ENCODE results near the gene CCDC14.

CCDC14 gene

GRCh38 chr3:123936400-123936799 is 24.6 kb downstream of the CCDC14 start:
- Histone ChIP-seq H2AFZ (ENCODE audit: low read length) (no peak overlapping the region), H3K4me1 (ENCODE audit: insufficient read depth, low read length, poor library complexity, severe bottlenecking) (peaks cover 18% of the 10 kb centered on the region), H3K79me2 (ENCODE audit: insufficient read depth, low read length) (no peaks in the 10 kb centered on the region), H3K9me3 (ENCODE audit: insufficient read depth, low read depth, low read length) (no peaks in the 10 kb centered on the region), H3K27me3 (ENCODE audit: insufficient read depth, low read length, poor library complexity, severe bottlenecking) (no peaks in the 10 kb centered on the region), H3K9ac (ENCODE audit: low read depth, low read length, poor library complexity, severe bottlenecking) (no peak overlapping the region), H4K20me1 (ENCODE audit: insufficient read depth, low read length, poor library complexity, severe bottlenecking) (no peaks in the 10 kb centered on the region), H3K36me3 (ENCODE audit: insufficient read depth, low read length) (peaks cover 17% of the 10 kb centered on the region; the same call in 1 of the 2 replicates), H3F3A (ENCODE audit: low read depth) (no peaks in the 10 kb centered on the region), H3K9me2 (replicated peaks; ENCODE audit: low read depth, low read length) (no peaks in the 10 kb centered on the region), H3K4me3 (ENCODE audit: low read length, poor library complexity, severe bottlenecking) (no peak overlapping the region), H3K4me2 (ENCODE audit: low read depth, low read length, poor library complexity, severe bottlenecking) (no peak overlapping the region)
- no peak for TF ChIP-seq EZH2phosphoT487 (IDR thresholded peaks at IDR 0.05; ENCODE audit: borderline replicate concordance)

- no peak overlapping the region for H3K9ac ChIP-seq (ENCODE audit: low read depth, low read length, poor library complexity, severe bottlenecking)
- no peak overlapping the region for H3K4me3 ChIP-seq (ENCODE audit: low read length, poor library complexity, severe bottlenecking)
- no peaks in the 10 kb centered on the region for H4K20me1 ChIP-seq (ENCODE audit: insufficient read depth, low read length, poor library complexity, severe bottlenecking)
- peaks cover 23% of the 10 kb centered on the region; the same call in 1 of the 2 replicates for H3K36me3 ChIP-seq (ENCODE audit: insufficient read depth, low read length)
- no peak overlapping the region for H3K4me2 ChIP-seq (ENCODE audit: low read depth, low read length, poor library complexity, severe bottlenecking)
- H3K27me3 ChIP-seq (ENCODE audit: insufficient read depth, low read length, poor library complexity, severe bottlenecking) = no peaks in the 10 kb centered on the region
- peaks cover 12% of the 10 kb centered on the region for H3K4me1 ChIP-seq (ENCODE audit: insufficient read depth, low read length, poor library complexity, severe bottlenecking)
- no peaks in the 10 kb centered on the region for H3K9me3 ChIP-seq (ENCODE audit: insufficient read depth, low read depth, low read length)
- TF ChIP-seq, protein P1, sequence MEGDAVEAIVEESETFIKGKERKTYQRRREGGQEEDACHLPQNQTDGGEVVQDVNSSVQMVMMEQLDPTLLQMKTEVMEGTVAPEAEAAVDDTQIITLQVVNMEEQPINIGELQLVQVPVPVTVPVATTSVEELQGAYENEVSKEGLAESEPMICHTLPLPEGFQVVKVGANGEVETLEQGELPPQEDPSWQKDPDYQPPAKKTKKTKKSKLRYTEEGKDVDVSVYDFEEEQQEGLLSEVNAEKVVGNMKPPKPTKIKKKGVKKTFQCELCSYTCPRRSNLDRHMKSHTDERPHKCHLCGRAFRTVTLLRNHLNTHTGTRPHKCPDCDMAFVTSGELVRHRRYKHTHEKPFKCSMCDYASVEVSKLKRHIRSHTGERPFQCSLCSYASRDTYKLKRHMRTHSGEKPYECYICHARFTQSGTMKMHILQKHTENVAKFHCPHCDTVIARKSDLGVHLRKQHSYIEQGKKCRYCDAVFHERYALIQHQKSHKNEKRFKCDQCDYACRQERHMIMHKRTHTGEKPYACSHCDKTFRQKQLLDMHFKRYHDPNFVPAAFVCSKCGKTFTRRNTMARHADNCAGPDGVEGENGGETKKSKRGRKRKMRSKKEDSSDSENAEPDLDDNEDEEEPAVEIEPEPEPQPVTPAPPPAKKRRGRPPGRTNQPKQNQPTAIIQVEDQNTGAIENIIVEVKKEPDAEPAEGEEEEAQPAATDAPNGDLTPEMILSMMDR (conservative IDR thresholded peaks at IDR 0.05; ENCODE audit: low read length) = no peak
- TF ChIP-seq EZH2phosphoT487 (IDR thresholded peaks at IDR 0.05; ENCODE audit: borderline replicate concordance) = no peak
- H3K79me2 ChIP-seq (ENCODE audit: insufficient read depth, low read length) = no peaks in the 10 kb centered on the region
- no peak overlapping the region for H2AFZ ChIP-seq (ENCODE audit: low read length)
- no peaks in the 10 kb centered on the region for H3F3A ChIP-seq (ENCODE audit: low read depth)
- no peaks in the 10 kb centered on the region for H3K9me2 ChIP-seq (replicated peaks; ENCODE audit: low read depth, low read length)
Measured at GRCh38 chr3:123935830-123936229, 25.2 kb downstream of the CCDC14 start.

- Histone ChIP-seq H3K9me2 (replicated peaks; ENCODE audit: low read depth, low read length) (no peaks in the 10 kb centered on the region), H3F3A (ENCODE audit: low read depth) (no peaks in the 10 kb centered on the region), H3K4me2 (ENCODE audit: low read depth, low read length, poor library complexity, severe bottlenecking) (no peak overlapping the region), H3K4me3 (ENCODE audit: low read length, poor library complexity, severe bottlenecking) (no peak overlapping the region), H4K20me1 (ENCODE audit: insufficient read depth, low read length, poor library complexity, severe bottlenecking) (no peaks in the 10 kb centered on the region), H3K27me3 (ENCODE audit: insufficient read depth, low read length, poor library complexity, severe bottlenecking) (no peaks in the 10 kb centered on the region), H2AFZ (ENCODE audit: low read length) (no peak overlapping the region), H3K4me1 (ENCODE audit: insufficient read depth, low read length, poor library complexity, severe bottlenecking) (peaks cover 9% of the 10 kb centered on the region), H3K9me3 (ENCODE audit: insufficient read depth, low read depth, low read length) (no peaks in the 10 kb centered on the region), H3K36me3 (ENCODE audit: insufficient read depth, low read length) (peaks cover 37% of the 10 kb centered on the region; the same call in 1 of the 2 replicates), H3K9ac (ENCODE audit: low read depth, low read length, poor library complexity, severe bottlenecking) (no peak overlapping the region), H3K79me2 (ENCODE audit: insufficient read depth, low read length) (no peaks in the 10 kb centered on the region)
- no peak for TF ChIP-seq EZH2phosphoT487 (IDR thresholded peaks at IDR 0.05; ENCODE audit: borderline replicate concordance)
- TF ChIP-seq, protein P1 (conservative IDR thresholded peaks at IDR 0.05; ENCODE audit: low read length) = no peak
Measured at GRCh38 chr3:123934250-123934649, 26.8 kb downstream of the CCDC14 start.

- no peaks in the 10 kb centered on the region for H3K79me2 ChIP-seq (ENCODE audit: insufficient read depth, low read length)
- H4K20me1 ChIP-seq (ENCODE audit: insufficient read depth, low read length, poor library complexity, severe bottlenecking) = no peaks in the 10 kb centered on the region
- H3K27me3 ChIP-seq (ENCODE audit: insufficient read depth, low read length, poor library complexity, severe bottlenecking) = no peaks in the 10 kb centered on the region
- no peak overlapping the region for H3K4me2 ChIP-seq (ENCODE audit: low read depth, low read length, poor library complexity, severe bottlenecking)
- H3K36me3 ChIP-seq (ENCODE audit: insufficient read depth, low read length) = peaks cover 49% of the 10 kb centered on the region
- no peaks in the 10 kb centered on the region for H3K9me2 ChIP-seq (replicated peaks; ENCODE audit: low read depth, low read length)
- no peak overlapping the region for H3K4me3 ChIP-seq (ENCODE audit: low read length, poor library complexity, severe bottlenecking)
- H3K9me3 ChIP-seq (ENCODE audit: insufficient read depth, low read depth, low read length) = no peaks in the 10 kb centered on the region
- H3K9ac ChIP-seq (ENCODE audit: low read depth, low read length, poor library complexity, severe bottlenecking) = no peak overlapping the region
- H3F3A ChIP-seq (ENCODE audit: low read depth) = no peaks in the 10 kb centered on the region
- no peak overlapping the region for H2AFZ ChIP-seq (ENCODE audit: low read length)
- H3K4me1 ChIP-seq (ENCODE audit: insufficient read depth, low read length, poor library complexity, severe bottlenecking) = no peaks in the 10 kb centered on the region
- no peak for TF ChIP-seq EZH2phosphoT487 (IDR thresholded peaks at IDR 0.05; ENCODE audit: borderline replicate concordance)
- TF ChIP-seq, protein P1 (conservative IDR thresholded peaks at IDR 0.05; ENCODE audit: low read length) = no peak
Measured at GRCh38 chr3:123930445-123930844, 30.6 kb downstream of the CCDC14 start.
